ENCODE data around the gene TSPEAR. TPM values are rescaled to one million over a fixed set of nuclear protein-coding genes. Genes with fewer than 3 reads are reported as not detected.

Gene TSPEAR
- total and polyA plus RNA-seq, 2 donors (not counting 1 experiment from before 2014, with no cell fraction given): not detected

DNA sequence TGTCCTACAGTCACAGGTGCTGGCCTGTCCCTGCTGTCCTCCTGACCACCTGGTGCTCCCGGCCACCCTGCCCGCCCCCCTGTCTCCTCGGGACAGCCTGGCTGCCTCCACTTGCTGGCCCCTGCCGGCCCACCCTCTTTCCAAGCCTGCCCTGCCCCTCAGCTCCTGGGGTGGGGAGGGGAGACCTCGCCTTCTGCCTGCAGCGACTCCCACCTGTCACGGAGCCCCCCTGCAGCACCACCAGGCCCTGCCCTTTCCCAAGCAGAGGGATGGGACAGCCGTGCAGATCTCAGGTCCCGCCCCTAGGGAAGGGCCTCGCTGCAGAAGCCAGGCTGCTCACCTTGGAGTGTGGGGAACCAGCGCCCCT, 248.6 kb downstream of the TSPEAR start:
- H3K4me1 ChIP-seq (ENCODE audit: control insufficient read depth in 2 of 2, insufficient read depth in 2 of 2, low read length in 2 of 2): no peaks in the 10 kb centered on the region
- H3K27me3 ChIP-seq (replicated peaks in 1 of 4; ENCODE audit: control extremely low read depth in 1 of 4, control insufficient read depth in 3 of 4, insufficient read depth in 4 of 4, low read length in 3 of 4): no peaks in the 10 kb centered on the region
- no peaks in the 10 kb centered on the region for H4K20me1 ChIP-seq (ENCODE audit: control insufficient read depth, insufficient read depth, low read length, poor library complexity, severe bottlenecking)
- no peaks in the 10 kb centered on the region for H3K9me3 ChIP-seq (ENCODE audit: control extremely low read depth in 1 of 3, control insufficient read depth in 2 of 3, insufficient read depth in 1 of 3, low read length in 2 of 3)
- no peaks in the 10 kb centered on the region for H3K27me3 Mint-ChIP-seq
- 96% methylated on average over 7 of the region's 11 CpGs for WGBS (ENCODE audit: insufficient coverage)
- no peaks in the 10 kb centered on the region for H3K9me3 Mint-ChIP-seq (ENCODE audit: insufficient read depth)
- no peak overlapping the region for H3K9ac ChIP-seq (ENCODE audit: low read length)
- no peaks in the 10 kb centered on the region for H3K79me2 ChIP-seq (ENCODE audit: control insufficient read depth, insufficient read depth, low read length)
- DNase-seq (no peak), ATAC-seq (ENCODE audit: low read depth) (no peak)
- H2AFZ ChIP-seq (ENCODE audit: insufficient read depth, low read depth, low read length, poor library complexity, severe bottlenecking): no peak overlapping the region
- no peak overlapping the region for H3K27ac Mint-ChIP-seq
- H3K36me3 ChIP-seq (replicated peaks in 1 of 2; ENCODE audit: control extremely low read depth in 1 of 2, control insufficient read depth in 1 of 2, extremely low read depth in 1 of 2, insufficient read depth in 2 of 2, low read length in 1 of 2): no peaks in the 10 kb centered on the region
- no peak for TF ChIP-seq EZH2 (IDR thresholded peaks at IDR 0.05; ENCODE audit: borderline replicate concordance, insufficient read depth, low read depth, low read length, poor library complexity, severe bottlenecking)
- TF ChIP-seq, protein P1, sequence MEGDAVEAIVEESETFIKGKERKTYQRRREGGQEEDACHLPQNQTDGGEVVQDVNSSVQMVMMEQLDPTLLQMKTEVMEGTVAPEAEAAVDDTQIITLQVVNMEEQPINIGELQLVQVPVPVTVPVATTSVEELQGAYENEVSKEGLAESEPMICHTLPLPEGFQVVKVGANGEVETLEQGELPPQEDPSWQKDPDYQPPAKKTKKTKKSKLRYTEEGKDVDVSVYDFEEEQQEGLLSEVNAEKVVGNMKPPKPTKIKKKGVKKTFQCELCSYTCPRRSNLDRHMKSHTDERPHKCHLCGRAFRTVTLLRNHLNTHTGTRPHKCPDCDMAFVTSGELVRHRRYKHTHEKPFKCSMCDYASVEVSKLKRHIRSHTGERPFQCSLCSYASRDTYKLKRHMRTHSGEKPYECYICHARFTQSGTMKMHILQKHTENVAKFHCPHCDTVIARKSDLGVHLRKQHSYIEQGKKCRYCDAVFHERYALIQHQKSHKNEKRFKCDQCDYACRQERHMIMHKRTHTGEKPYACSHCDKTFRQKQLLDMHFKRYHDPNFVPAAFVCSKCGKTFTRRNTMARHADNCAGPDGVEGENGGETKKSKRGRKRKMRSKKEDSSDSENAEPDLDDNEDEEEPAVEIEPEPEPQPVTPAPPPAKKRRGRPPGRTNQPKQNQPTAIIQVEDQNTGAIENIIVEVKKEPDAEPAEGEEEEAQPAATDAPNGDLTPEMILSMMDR (IDR thresholded peaks at IDR 0.05): no peak
- no peak overlapping the region for H3K4me3 Mint-ChIP-seq
- CTCF ChIA-PET: no interaction called here
- H3K27ac ChIP-seq (ENCODE audit: low read length in 2 of 2): no peak overlapping the region
- H3K4me3 ChIP-seq (ENCODE audit: control extremely low read depth in 1 of 5, extremely low read depth in 1 of 5, insufficient read depth in 1 of 5, low read depth in 2 of 5, low read length in 4 of 5): no peak overlapping the region
- no peak overlapping the region for H3K4me2 ChIP-seq (replicated peaks; ENCODE audit: low read depth, low read length, poor library complexity, severe bottlenecking)
- POLR2A ChIA-PET: no interaction called here
- intact Hi-C loops (cut with micrococcal nuclease): no loop called here
- no peaks in the 10 kb centered on the region for H3K4me1 Mint-ChIP-seq

DNA sequence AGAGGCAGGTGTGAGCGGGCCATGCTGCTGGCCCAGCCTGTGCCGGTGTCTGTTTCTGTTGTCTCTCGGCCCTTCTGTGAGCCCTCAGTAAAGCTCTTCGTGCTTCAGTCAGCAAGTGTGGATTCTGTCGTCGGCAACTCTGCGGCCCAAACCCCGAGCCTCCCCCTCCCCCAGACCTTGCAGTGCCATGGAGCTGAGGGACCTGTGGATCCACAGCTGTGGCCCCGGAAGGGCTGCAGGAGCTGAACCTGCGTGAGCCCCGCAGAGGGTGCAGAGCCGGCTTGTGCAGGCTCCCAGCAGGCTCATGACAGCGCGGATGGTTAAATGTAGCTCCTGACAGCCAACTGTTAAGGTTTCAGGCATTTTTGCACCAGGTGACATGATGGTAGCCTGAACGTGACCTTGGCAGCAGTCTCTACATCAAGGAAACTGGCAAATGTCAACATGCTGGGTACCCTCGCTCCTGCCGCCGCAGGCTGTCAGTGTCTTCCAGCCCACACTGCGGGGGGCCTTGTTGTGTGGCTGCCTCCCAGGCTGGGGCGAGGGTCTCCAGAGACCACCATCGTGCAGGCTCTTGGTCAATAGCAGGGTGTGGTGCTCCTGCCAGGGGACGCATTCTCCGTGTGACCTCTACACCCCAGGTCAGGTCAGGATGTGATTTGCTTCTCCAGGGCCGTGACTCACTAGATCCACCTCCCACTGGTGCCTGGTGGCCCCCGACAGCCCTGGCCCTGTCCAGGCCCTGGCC, 249.1 kb downstream of the TSPEAR start:
- H3K36me3 ChIP-seq (replicated peaks in 1 of 2; ENCODE audit: control extremely low read depth in 1 of 2, control insufficient read depth in 1 of 2, extremely low read depth in 1 of 2, insufficient read depth in 2 of 2, low read length in 1 of 2): no peaks in the 10 kb centered on the region
- Mint-ChIP-seq H3K27ac (no peak overlapping the region), H3K27me3 (no peaks in the 10 kb centered on the region), H3K4me1 (no peaks in the 10 kb centered on the region), H3K9me3 (ENCODE audit: insufficient read depth) (no peaks in the 10 kb centered on the region), H3K4me3 (no peak overlapping the region)
- ChIA-PET POLR2A (no interaction called here), CTCF (no interaction called here)
- DNase-seq: no peak
- ATAC-seq (ENCODE audit: low read depth): no peak
- no peaks in the 10 kb centered on the region for H3K79me2 ChIP-seq (ENCODE audit: control insufficient read depth, insufficient read depth, low read length)
- H4K20me1 ChIP-seq (ENCODE audit: control insufficient read depth, insufficient read depth, low read length, poor library complexity, severe bottlenecking): no peaks in the 10 kb centered on the region
- WGBS (ENCODE audit: insufficient coverage): 88% methylated on average over 25 of the region's 25 CpGs
- intact Hi-C loops (cut with micrococcal nuclease): no loop called here
- H3K4me3 ChIP-seq (ENCODE audit: control extremely low read depth in 1 of 5, extremely low read depth in 1 of 5, insufficient read depth in 1 of 5, low read depth in 2 of 5, low read length in 4 of 5): no peak overlapping the region
- no peak overlapping the region for H3K9ac ChIP-seq (ENCODE audit: low read length)
- no peaks in the 10 kb centered on the region for H3K4me1 ChIP-seq (ENCODE audit: control insufficient read depth in 2 of 2, insufficient read depth in 2 of 2, low read length in 2 of 2)
- H2AFZ ChIP-seq (ENCODE audit: insufficient read depth, low read depth, low read length, poor library complexity, severe bottlenecking): no peak overlapping the region
- H3K9me3 ChIP-seq (ENCODE audit: control extremely low read depth in 1 of 3, control insufficient read depth in 2 of 3, insufficient read depth in 1 of 3, low read length in 2 of 3): no peaks in the 10 kb centered on the region
- TF ChIP-seq, protein P1 (IDR thresholded peaks at IDR 0.05): no peak
- no peak for TF ChIP-seq EZH2 (IDR thresholded peaks at IDR 0.05; ENCODE audit: borderline replicate concordance, insufficient read depth, low read depth, low read length, poor library complexity, severe bottlenecking)
- no peaks in the 10 kb centered on the region for H3K27me3 ChIP-seq (replicated peaks in 1 of 4; ENCODE audit: control extremely low read depth in 1 of 4, control insufficient read depth in 3 of 4, insufficient read depth in 4 of 4, low read length in 3 of 4)
- no peak overlapping the region for H3K27ac ChIP-seq (ENCODE audit: low read length in 2 of 2)
- no peak overlapping the region for H3K4me2 ChIP-seq (replicated peaks; ENCODE audit: low read depth, low read length, poor library complexity, severe bottlenecking)

Data from B cell (primary cell).